GM23338 (cell line): Measurements from ENCODE around the gene CDC14B. TPM values are rescaled to one million over a fixed set of nuclear protein-coding genes. Genes with fewer than 3 reads are reported as not detected.

Experiments
- ATAC-seq: fragments of 200-7000 bp; cut with Tn5 transposase; 3 replicates; pipeline ENCODE4 v1.9.1; 2020
- DNase-seq: peaks from one replicate; pipeline ENCODE4 v3.0.0-alpha.2; 2015; ENCODE audit warnings: low spot score
- H2AFZ ChIP-seq: fragments of 200-600 bp; sonication (generic); 2 replicates; pipeline ENCODE4 v1.8.0; 2016; ENCODE audit warnings: antibody characterized with exemption, mild to moderate bottlenecking, moderate library complexity
- H3F3A ChIP-seq: fragments of 200-600 bp; sonication (generic); replicated peaks from 2 replicates; pipeline ENCODE4 v1.8.0; 2017; ENCODE audit warnings: antibody characterized with exemption, mixed run types, low read depth
- H3K27ac ChIP-seq: fragments of 200-600 bp; sonication (generic); 2 replicates; pipeline ENCODE4 v1.6.1; 2016; ENCODE audit warnings: low read depth
- H3K27me3 ChIP-seq: fragments of 200-600 bp; sonication (generic); 2 replicates; pipeline ENCODE4 v1.8.0; 2016; ENCODE audit warnings: mild to moderate bottlenecking, mixed run types, moderate library complexity; ENCODE audit not compliant: insufficient read depth
- H3K36me3 ChIP-seq: fragments of 200-600 bp; sonication (generic); 2 replicates; pipeline ENCODE4 v1.8.0; 2016; ENCODE audit warnings: mild to moderate bottlenecking; ENCODE audit not compliant: insufficient read depth
- H3K4me1 ChIP-seq: fragments of 200-600 bp; sonication (generic); 2 replicates; pipeline ENCODE4 v1.8.0; 2016; ENCODE audit warnings: mild to moderate bottlenecking, moderate library complexity; ENCODE audit not compliant: insufficient read depth
- H3K4me2 ChIP-seq: fragments of 200-600 bp; sonication (generic); 2 replicates; pipeline ENCODE4 v1.7.1; 2017; ENCODE audit warnings: mixed run types
- H3K4me3 ChIP-seq: fragments of 200-600 bp; sonication (generic); 2 replicates; pipeline ENCODE4 v1.6.1; 2016; ENCODE audit warnings: mixed run types
- H3K79me2 ChIP-seq: fragments of 200-600 bp; sonication (generic); replicated peaks from 2 replicates; pipeline ENCODE4 v1.8.0; 2017; ENCODE audit warnings: mild to moderate bottlenecking; ENCODE audit not compliant: insufficient read depth
- H3K9me2 ChIP-seq: fragments of 200-600 bp; sonication (generic); 2 replicates; pipeline ENCODE4 v1.8.0; 2017; ENCODE audit not compliant: insufficient read depth
- H4K20me1 ChIP-seq: fragments of 200-600 bp; sonication (generic); replicated peaks from 2 replicates; pipeline ENCODE4 v1.8.0; 2017; ENCODE audit warnings: mild to moderate bottlenecking; ENCODE audit not compliant: insufficient read depth
- H3K27ac Mint-ChIP-seq: 2 replicates; pipeline ENCODE4 v1.8.0; 2020; ENCODE audit warnings: inconsistent platforms, mild to moderate bottlenecking, moderate library complexity, mixed read lengths
- H3K27me3 Mint-ChIP-seq: 3 replicates; pipeline ENCODE4 v1.8.0; 2022; ENCODE audit warnings: low read depth, mild to moderate bottlenecking, moderate library complexity, mixed read lengths, inconsistent platforms; ENCODE audit not compliant: insufficient read depth, poor library complexity
- H3K36me3 Mint-ChIP-seq: 3 replicates; pipeline ENCODE4 v1.8.0; 2021; ENCODE audit warnings: low read depth, mild to moderate bottlenecking, inconsistent platforms, moderate library complexity, mixed read lengths
- H3K4me1 Mint-ChIP-seq: 3 replicates; pipeline ENCODE4 v1.8.0; 2020; ENCODE audit warnings: mild to moderate bottlenecking, inconsistent platforms, mixed read lengths
- H3K4me3 Mint-ChIP-seq: 3 replicates; pipeline ENCODE4 v1.8.0; 2021; ENCODE audit warnings: moderate library complexity, mild to moderate bottlenecking, inconsistent platforms, mixed read lengths
- H3K9me3 Mint-ChIP-seq: 3 replicates; pipeline ENCODE4 v1.8.0; 2020; ENCODE audit warnings: moderate library complexity, mild to moderate bottlenecking, inconsistent platforms, mixed read lengths
- CREB1 ChIP-seq: fragments of 250-450 bp; sonication (Bioruptor Pico); IDR thresholded peaks from 2 replicates; pipeline ENCODE4 v1.5.0; 2020; ENCODE audit warnings: low read depth, mild to moderate bottlenecking, moderate library complexity
- EZH2 ChIP-seq: fragments of 200-600 bp; sonication (generic); IDR thresholded peaks from one replicate; pipeline ENCODE4 v1.8.0; 2017; ENCODE audit warnings: antibody characterized with exemption, mild to moderate bottlenecking, low read depth; ENCODE audit not compliant: unreplicated experiment
- EZH2phosphoT487 ChIP-seq: fragments of 200-600 bp; sonication (generic); IDR thresholded peaks from one replicate; pipeline ENCODE4 v1.8.1; 2018; ENCODE audit warnings: antibody characterized with exemption; ENCODE audit not compliant: unreplicated experiment
- JUNB ChIP-seq: IDR thresholded peaks from one replicate; pipeline ENCODE4 v1.6.1; 2016; ENCODE audit warnings: antibody characterized with exemption; ENCODE audit not compliant: unreplicated experiment
- NANOG ChIP-seq: IDR thresholded peaks from 2 replicates; pipeline ENCODE4 v1.6.1; 2016; ENCODE audit warnings: antibody characterized with exemption, borderline replicate concordance
- POLR2AphosphoS5 ChIP-seq: IDR thresholded peaks from 2 replicates; pipeline ENCODE4 v1.6.1; 2016; ENCODE audit warnings: antibody characterized with exemption, low read depth
- STAT1 ChIP-seq: IDR thresholded peaks from one replicate; pipeline ENCODE4 v1.6.1; 2016; ENCODE audit warnings: antibody characterized with exemption; ENCODE audit not compliant: unreplicated experiment
- ZNF114 ChIP-seq: fragments of 250-450 bp; sonication (Bioruptor Pico); IDR thresholded peaks from 2 replicates; pipeline ENCODE4 v1.5.0; 2020; ENCODE audit warnings: mild to moderate bottlenecking, moderate library complexity
- ZNF331 ChIP-seq: fragments of 250-450 bp; sonication (Bioruptor Pico); IDR thresholded peaks from 2 replicates; pipeline ENCODE4 v1.5.0; 2020; ENCODE audit warnings: low read depth, mild to moderate bottlenecking, moderate library complexity
- polyA plus RNA-seq: library from polyadenylated mRNA; unstranded; fragments of >200 nt; fragmentation: Nextera tagmentation; extraction: Ambion mirVana; gene quantifications from 2 replicates; pipeline ENCODE4 v1.2.1, GENCODE V29; 2016
- total RNA-seq: library from RNA; depleted of rRNA; stranded (reverse); fragments of >200 nt; shearing (Covaris generic); gene quantifications from 2 replicates; pipeline ENCODE4 v1.2.3, GENCODE V29; 2014
- TF ChIP-seq, protein P1 (sequence below): fragments of 250-450 bp; sonication (Bioruptor Pico); IDR thresholded peaks from 2 replicates; pipeline ENCODE4 v1.5.0; 2020; ENCODE audit warnings: mild to moderate bottlenecking, moderate library complexity
- TF ChIP-seq, protein P2 (sequence below), 2 experiments: fragments of 200-600 bp in 1 of 2; sonication (generic) in 1 of 2; conservative IDR thresholded peaks; 2 replicates each; pipeline versions ENCODE4 v1.5.1 to v1.6.1; 2016 to 2017; ENCODE audit warnings: antibody characterized with exemption in 2 of 2, low read depth in 2 of 2, mild to moderate bottlenecking in 2 of 2, moderate library complexity in 1 of 2
- TF ChIP-seq, protein P3 (sequence below): IDR thresholded peaks from one replicate; pipeline ENCODE4 v1.6.1; 2018; ENCODE audit warnings: antibody characterized with exemption; ENCODE audit not compliant: unreplicated experiment
- TF ChIP-seq, protein P4 (sequence below): IDR thresholded peaks from 2 replicates; pipeline ENCODE4 v1.6.1; 2016; ENCODE audit warnings: antibody characterized with exemption

The CDC14B gene
- total and polyA plus RNA-seq, 2 experiments from 2014 or later, result 12.2 to 52.1 TPM

DNA sequence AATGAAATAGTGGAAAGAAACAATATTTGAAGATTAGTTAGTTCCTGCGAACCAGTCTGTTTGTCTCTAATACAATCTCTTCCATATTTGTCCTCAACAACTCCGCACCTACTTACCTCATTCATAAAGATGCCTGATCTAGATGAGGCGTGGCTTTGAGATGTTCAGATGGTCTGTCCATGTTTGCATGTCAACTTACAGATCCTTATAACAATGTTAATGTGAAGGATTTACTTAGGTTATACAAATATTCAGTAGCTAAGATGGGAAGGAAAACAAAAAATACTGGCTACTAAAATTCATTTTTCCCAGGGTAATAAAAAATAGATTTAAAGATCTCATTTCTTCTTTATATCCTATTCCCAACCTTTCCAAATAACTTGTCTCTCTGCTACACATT lies 8.3 kb downstream of the CDC14B start:
- Histone ChIP-seq H3K27ac (no peak overlapping the region), H3K27me3 (no peaks in the 10 kb centered on the region), H3K36me3 (no peaks in the 10 kb centered on the region), H3K4me1 (peaks cover 19% of the 10 kb centered on the region), H2AFZ (no peak overlapping the region), H3F3A (no peaks in the 10 kb centered on the region), H3K79me2 (peaks cover 98% of the 10 kb centered on the region), H3K4me2 (no peak overlapping the region), H3K4me3 (no peak overlapping the region), H4K20me1 (peaks cover 34% of the 10 kb centered on the region), H3K9me2 (no peaks in the 10 kb centered on the region)
- H3K36me3 Mint-ChIP-seq, result no peaks in the 10 kb centered on the region
- no peaks in the 10 kb centered on the region for H3K9me3 Mint-ChIP-seq
- TF ChIP-seq, protein P1, sequence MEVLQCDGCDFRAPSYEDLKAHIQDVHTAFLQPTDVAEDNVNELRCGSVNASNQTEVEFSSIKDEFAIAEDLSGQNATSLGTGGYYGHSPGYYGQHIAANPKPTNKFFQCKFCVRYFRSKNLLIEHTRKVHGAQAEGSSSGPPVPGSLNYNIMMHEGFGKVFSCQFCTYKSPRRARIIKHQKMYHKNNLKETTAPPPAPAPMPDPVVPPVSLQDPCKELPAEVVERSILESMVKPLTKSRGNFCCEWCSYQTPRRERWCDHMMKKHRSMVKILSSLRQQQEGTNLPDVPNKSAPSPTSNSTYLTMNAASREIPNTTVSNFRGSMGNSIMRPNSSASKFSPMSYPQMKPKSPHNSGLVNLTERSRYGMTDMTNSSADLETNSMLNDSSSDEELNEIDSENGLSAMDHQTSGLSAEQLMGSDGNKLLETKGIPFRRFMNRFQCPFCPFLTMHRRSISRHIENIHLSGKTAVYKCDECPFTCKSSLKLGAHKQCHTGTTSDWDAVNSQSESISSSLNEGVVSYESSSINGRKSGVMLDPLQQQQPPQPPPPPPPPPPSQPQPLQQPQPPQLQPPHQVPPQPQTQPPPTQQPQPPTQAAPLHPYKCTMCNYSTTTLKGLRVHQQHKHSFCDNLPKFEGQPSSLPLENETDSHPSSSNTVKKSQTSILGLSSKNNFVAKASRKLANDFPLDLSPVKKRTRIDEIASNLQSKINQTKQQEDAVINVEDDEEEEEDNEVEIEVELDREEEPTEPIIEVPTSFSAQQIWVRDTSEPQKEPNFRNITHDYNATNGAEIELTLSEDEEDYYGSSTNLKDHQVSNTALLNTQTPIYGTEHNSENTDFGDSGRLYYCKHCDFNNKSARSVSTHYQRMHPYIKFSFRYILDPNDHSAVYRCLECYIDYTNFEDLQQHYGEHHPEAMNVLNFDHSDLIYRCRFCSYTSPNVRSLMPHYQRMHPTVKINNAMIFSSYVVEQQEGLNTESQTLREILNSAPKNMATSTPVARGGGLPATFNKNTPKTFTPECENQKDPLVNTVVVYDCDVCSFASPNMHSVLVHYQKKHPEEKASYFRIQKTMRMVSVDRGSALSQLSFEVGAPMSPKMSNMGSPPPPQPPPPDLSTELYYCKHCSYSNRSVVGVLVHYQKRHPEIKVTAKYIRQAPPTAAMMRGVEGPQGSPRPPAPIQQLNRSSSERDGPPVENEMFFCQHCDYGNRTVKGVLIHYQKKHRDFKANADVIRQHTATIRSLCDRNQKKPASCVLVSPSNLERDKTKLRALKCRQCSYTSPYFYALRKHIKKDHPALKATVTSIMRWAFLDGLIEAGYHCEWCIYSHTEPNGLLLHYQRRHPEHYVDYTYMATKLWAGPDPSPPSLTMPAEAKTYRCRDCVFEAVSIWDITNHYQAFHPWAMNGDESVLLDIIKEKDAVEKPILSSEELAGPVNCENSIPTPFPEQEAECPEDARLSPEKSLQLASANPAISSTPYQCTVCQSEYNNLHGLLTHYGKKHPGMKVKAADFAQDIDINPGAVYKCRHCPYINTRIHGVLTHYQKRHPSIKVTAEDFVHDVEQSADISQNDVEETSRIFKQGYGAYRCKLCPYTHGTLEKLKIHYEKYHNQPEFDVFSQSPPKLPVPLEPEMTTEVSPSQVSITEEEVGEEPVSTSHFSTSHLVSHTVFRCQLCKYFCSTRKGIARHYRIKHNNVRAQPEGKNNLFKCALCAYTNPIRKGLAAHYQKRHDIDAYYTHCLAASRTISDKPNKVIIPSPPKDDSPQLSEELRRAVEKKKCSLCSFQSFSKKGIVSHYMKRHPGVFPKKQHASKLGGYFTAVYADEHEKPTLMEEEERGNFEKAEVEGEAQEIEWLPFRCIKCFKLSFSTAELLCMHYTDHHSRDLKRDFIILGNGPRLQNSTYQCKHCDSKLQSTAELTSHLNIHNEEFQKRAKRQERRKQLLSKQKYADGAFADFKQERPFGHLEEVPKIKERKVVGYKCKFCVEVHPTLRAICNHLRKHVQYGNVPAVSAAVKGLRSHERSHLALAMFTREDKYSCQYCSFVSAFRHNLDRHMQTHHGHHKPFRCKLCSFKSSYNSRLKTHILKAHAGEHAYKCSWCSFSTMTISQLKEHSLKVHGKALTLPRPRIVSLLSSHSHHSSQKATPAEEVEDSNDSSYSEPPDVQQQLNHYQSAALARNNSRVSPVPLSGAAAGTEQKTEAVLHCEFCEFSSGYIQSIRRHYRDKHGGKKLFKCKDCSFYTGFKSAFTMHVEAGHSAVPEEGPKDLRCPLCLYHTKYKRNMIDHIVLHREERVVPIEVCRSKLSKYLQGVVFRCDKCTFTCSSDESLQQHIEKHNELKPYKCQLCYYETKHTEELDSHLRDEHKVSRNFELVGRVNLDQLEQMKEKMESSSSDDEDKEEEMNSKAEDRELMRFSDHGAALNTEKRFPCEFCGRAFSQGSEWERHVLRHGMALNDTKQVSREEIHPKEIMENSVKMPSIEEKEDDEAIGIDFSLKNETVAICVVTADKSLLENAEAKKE (CRISPR knock-in tag), result no peak
- TF ChIP-seq EZH2phosphoT487 (no peak), STAT1 (no peak), JUNB (no peak), POLR2AphosphoS5 (no peak), CREB1 (no peak), EZH2 (no peak), ZNF114 (no peak), ZNF331 (CRISPR knock-in tag) (no peak), NANOG (no peak)
- TF ChIP-seq, protein P2, sequence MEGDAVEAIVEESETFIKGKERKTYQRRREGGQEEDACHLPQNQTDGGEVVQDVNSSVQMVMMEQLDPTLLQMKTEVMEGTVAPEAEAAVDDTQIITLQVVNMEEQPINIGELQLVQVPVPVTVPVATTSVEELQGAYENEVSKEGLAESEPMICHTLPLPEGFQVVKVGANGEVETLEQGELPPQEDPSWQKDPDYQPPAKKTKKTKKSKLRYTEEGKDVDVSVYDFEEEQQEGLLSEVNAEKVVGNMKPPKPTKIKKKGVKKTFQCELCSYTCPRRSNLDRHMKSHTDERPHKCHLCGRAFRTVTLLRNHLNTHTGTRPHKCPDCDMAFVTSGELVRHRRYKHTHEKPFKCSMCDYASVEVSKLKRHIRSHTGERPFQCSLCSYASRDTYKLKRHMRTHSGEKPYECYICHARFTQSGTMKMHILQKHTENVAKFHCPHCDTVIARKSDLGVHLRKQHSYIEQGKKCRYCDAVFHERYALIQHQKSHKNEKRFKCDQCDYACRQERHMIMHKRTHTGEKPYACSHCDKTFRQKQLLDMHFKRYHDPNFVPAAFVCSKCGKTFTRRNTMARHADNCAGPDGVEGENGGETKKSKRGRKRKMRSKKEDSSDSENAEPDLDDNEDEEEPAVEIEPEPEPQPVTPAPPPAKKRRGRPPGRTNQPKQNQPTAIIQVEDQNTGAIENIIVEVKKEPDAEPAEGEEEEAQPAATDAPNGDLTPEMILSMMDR (conservative IDR thresholded peaks at IDR 0.05; ENCODE audit: low read depth in 2 of 2), result no peak
- TF ChIP-seq, protein P3, sequence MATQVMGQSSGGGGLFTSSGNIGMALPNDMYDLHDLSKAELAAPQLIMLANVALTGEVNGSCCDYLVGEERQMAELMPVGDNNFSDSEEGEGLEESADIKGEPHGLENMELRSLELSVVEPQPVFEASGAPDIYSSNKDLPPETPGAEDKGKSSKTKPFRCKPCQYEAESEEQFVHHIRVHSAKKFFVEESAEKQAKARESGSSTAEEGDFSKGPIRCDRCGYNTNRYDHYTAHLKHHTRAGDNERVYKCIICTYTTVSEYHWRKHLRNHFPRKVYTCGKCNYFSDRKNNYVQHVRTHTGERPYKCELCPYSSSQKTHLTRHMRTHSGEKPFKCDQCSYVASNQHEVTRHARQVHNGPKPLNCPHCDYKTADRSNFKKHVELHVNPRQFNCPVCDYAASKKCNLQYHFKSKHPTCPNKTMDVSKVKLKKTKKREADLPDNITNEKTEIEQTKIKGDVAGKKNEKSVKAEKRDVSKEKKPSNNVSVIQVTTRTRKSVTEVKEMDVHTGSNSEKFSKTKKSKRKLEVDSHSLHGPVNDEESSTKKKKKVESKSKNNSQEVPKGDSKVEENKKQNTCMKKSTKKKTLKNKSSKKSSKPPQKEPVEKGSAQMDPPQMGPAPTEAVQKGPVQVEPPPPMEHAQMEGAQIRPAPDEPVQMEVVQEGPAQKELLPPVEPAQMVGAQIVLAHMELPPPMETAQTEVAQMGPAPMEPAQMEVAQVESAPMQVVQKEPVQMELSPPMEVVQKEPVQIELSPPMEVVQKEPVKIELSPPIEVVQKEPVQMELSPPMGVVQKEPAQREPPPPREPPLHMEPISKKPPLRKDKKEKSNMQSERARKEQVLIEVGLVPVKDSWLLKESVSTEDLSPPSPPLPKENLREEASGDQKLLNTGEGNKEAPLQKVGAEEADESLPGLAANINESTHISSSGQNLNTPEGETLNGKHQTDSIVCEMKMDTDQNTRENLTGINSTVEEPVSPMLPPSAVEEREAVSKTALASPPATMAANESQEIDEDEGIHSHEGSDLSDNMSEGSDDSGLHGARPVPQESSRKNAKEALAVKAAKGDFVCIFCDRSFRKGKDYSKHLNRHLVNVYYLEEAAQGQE, result no peak
- TF ChIP-seq, protein P4, sequence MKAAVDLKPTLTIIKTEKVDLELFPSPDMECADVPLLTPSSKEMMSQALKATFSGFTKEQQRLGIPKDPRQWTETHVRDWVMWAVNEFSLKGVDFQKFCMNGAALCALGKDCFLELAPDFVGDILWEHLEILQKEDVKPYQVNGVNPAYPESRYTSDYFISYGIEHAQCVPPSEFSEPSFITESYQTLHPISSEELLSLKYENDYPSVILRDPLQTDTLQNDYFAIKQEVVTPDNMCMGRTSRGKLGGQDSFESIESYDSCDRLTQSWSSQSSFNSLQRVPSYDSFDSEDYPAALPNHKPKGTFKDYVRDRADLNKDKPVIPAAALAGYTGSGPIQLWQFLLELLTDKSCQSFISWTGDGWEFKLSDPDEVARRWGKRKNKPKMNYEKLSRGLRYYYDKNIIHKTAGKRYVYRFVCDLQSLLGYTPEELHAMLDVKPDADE, result no peak
- DNase-seq (no peak), ATAC-seq (no peak)
- peaks cover 54% of the 10 kb centered on the region for H3K4me1 Mint-ChIP-seq
- H3K27me3 Mint-ChIP-seq, result peaks cover under 1% of the 10 kb centered on the region
- no peak overlapping the region for H3K27ac Mint-ChIP-seq
- H3K4me3 Mint-ChIP-seq, result no peak overlapping the region
